ENCODE results near the gene ADAM8. TPM values are rescaled to one million over a fixed set of nuclear protein-coding genes. Genes with fewer than 3 reads are reported as not detected.

The ADAM8 gene
- total and polyA plus RNA-seq, 8 donors = 1.9 to 45.3 (median 3.8) TPM

- H3K36me3 ChIP-seq = no peaks in the 10 kb centered on the region
- peaks cover 5 to 69% of the 10 kb centered on the region in 2 donors for H3K27me3 ChIP-seq
- no peak overlapping the region for H3K4me3 ChIP-seq
- intact Hi-C loops (cut with DNase I) = no loop called here
- no peak for TF ChIP-seq CTCF (IDR thresholded peaks at IDR 0.05)
- ATAC-seq (no peak), DNase-seq (no peak)
- no peaks in the 10 kb centered on the region for H3K4me1 ChIP-seq
- H3K9me3 ChIP-seq = no peaks in the 10 kb centered on the region
- H3K27ac ChIP-seq = no peak overlapping the region
These were observed 26.5 kb downstream of the ADAM8 start for GRCh38 chr10:133249975-133250754.

GRCh38 chr10:133249094-133249780 is 27.4 kb downstream of the ADAM8 start:
- Histone ChIP-seq H3K4me3 (no peak overlapping the region), H3K27ac (no peak overlapping the region), H3K27me3 (peaks cover 5 to 77% of the 10 kb centered on the region in 2 donors), H3K9me3 (no peaks in the 10 kb centered on the region), H3K4me1 (no peaks in the 10 kb centered on the region), H3K36me3 (no peaks in the 10 kb centered on the region)
- TF ChIP-seq CTCF (IDR thresholded peaks at IDR 0.05) = no peak
- intact Hi-C loops (cut with DNase I) = no loop called here
- DNase-seq (no peak), ATAC-seq (no peak)

- Histone ChIP-seq H3K27ac (no peak overlapping the region), H3K36me3 (no peaks in the 10 kb centered on the region), H3K27me3 (peaks cover 5 to 78% of the 10 kb centered on the region in 2 donors), H3K4me1 (no peaks in the 10 kb centered on the region), H3K9me3 (no peaks in the 10 kb centered on the region), H3K4me3 (no peak overlapping the region)
- ATAC-seq (no peak), DNase-seq (no peak)
- intact Hi-C loops (cut with DNase I) = no loop called here
- no peak for TF ChIP-seq CTCF (IDR thresholded peaks at IDR 0.05)
These were observed 28.3 kb downstream of the ADAM8 start for GRCh38 chr10:133248334-133248715.

- Histone ChIP-seq H3K4me1 (no peaks in the 10 kb centered on the region), H3K27ac (no peak overlapping the region), H3K9me3 (no peaks in the 10 kb centered on the region), H3K27me3 (peaks cover 5 to 83% of the 10 kb centered on the region in 2 donors), H3K4me3 (no peak overlapping the region), H3K36me3 (no peaks in the 10 kb centered on the region)
- no peak for DNase-seq
- no peak for TF ChIP-seq CTCF (IDR thresholded peaks at IDR 0.05)
- intact Hi-C loops (cut with DNase I) = no loop called here
- ATAC-seq = no peak
These were observed 28.9 kb downstream of the ADAM8 start for GRCh38 chr10:133247681-133248333.

GRCh38 chr10:133246236-133246626 is 30.4 kb downstream of the ADAM8 start:
- Histone ChIP-seq H3K9me3 (no peaks in the 10 kb centered on the region), H3K4me3 (no peak overlapping the region), H3K36me3 (no peaks in the 10 kb centered on the region), H3K27me3 (peaks cover 8 to 89% of the 10 kb centered on the region in 2 donors), H3K4me1 (peaks cover 0 to 5% of the 10 kb centered on the region in 2 donors), H3K27ac (no peak overlapping the region)
- ATAC-seq = no peak
- TF ChIP-seq CTCF (IDR thresholded peaks at IDR 0.05) = no peak
- intact Hi-C loops (cut with DNase I) = no loop called here
- DNase-seq = no peak
